ENCODE measurements around the gene BTNL3. TPM values are rescaled to one million over a fixed set of nuclear protein-coding genes. Genes with fewer than 3 reads are reported as not detected.
A peak's percentile ranks its signal among the peaks of the same experiment; 100 is the strongest.

Gene BTNL3
- total and polyA plus RNA-seq, 9 donors = 0.12 to 0.36 TPM; not detected in 7

DNA sequence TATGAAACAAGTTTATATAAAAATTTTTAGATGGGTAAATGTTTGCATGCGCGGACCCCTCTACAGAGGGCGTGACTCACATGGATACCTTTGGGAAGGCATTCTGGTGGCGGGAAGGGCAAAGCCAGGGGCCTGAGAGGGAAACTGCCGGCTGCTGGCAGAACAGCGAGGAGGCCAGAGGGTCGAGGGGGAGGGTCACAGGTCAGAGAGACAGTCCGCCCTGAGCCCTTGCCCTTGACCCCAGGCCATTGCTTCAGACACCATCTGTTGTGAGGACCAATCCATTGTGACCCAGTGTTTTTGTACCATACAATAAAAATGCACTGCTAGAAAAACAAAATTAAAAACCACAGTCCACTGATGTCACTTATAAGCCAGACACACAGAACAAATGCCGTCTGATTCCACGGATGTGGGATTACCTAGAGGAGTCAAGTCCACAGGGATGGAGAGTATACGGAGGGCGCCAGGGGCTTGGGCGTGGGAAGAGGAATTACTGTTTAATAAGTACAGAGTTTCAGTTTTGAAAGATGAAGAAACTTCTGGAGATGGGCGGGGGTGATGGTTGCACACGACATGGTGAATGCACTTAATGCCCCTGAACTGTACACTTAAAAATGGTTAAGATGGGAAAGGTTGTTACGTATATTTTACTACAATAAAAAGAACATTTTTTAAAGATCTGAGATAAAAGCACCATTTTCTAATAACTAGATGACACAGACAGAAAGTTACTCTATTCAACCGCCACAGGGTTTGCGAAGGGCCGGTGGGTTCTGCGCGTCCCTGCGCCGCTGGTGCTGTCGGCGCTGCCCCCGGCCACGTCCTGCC is 63.4 kb downstream of the BTNL3 start:
- intact Hi-C loops (cut with DNase I) = no loop called here
- WGBS, 3 donors = 32 to 40% (median 39%) methylated on average over 27 of the region's 27 CpGs
- Histone ChIP-seq H3K9me3 (no peaks in the 10 kb centered on the region), H3K36me3 (no peaks in the 10 kb centered on the region), H3K27ac (no peak overlapping the region), H3K27me3 (no peaks in the 10 kb centered on the region), H3K4me1 (ENCODE audit: insufficient read depth) (peaks cover 3% of the 10 kb centered on the region), H3K4me3 (no peak overlapping the region)
- no peak for DNase-seq
- TF ChIP-seq POLR2A (IDR thresholded peaks at IDR 0.05) = no peak
- no peak for TF ChIP-seq EP300 (IDR thresholded peaks at IDR 0.05)
- TF ChIP-seq, protein P1, sequence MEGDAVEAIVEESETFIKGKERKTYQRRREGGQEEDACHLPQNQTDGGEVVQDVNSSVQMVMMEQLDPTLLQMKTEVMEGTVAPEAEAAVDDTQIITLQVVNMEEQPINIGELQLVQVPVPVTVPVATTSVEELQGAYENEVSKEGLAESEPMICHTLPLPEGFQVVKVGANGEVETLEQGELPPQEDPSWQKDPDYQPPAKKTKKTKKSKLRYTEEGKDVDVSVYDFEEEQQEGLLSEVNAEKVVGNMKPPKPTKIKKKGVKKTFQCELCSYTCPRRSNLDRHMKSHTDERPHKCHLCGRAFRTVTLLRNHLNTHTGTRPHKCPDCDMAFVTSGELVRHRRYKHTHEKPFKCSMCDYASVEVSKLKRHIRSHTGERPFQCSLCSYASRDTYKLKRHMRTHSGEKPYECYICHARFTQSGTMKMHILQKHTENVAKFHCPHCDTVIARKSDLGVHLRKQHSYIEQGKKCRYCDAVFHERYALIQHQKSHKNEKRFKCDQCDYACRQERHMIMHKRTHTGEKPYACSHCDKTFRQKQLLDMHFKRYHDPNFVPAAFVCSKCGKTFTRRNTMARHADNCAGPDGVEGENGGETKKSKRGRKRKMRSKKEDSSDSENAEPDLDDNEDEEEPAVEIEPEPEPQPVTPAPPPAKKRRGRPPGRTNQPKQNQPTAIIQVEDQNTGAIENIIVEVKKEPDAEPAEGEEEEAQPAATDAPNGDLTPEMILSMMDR (IDR thresholded peaks at IDR 0.05) = no peak

DNA sequence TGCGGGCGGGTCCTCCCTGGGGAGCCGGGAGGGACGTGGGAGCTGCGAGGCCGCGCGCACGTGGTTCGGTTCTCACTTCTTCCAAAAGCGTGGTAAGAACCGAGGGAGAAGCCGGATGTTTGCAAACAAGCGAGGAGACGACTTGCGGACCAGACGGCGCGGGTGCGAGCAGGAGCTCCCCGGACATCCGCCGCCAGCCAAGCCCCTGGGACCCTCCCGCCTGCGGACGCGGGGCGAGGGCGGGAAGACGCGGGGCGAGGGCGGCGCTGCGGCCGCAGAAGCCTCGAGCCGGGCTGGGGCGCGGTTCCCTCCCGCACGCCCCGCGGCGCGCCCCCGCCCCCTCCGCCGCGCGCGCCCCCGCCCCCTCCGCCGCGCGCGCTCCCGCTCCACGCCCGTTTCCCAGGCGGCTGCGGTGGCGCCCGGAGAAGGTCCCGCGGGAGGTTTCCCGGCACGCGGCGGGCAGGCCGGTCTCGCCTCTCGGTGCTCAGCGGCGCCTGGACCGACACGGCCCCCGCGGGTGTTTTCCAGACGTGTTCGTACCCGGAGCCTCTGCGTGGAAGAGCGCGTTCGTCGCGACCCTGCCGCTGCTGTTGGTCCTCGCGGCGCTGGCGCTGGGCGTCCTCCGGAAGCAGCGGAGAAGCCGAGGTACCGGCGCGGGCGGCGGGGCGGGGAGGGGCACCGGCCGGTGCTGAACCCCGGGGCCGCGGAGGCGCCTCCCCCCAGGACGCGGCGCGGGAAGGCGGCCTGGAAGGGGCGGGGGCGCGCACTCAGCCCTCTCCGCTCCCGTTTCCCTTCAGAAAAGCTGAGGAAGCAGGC is 64.2 kb downstream of the BTNL3 start:
- Histone ChIP-seq H3K27me3 (no peaks in the 10 kb centered on the region), H3K4me3 (peak overlapping the region; percentile 21), H3K27ac (no peak overlapping the region), H3K9me3 (no peaks in the 10 kb centered on the region), H3K4me1 (ENCODE audit: insufficient read depth) (peaks cover 3% of the 10 kb centered on the region), H3K36me3 (no peaks in the 10 kb centered on the region)
- 0 to 2% (median 1%) methylated on average over 43 to 120 of the region's 120 CpGs for WGBS, 3 donors
- TF ChIP-seq, protein P1 (IDR thresholded peaks at IDR 0.05) = no peak
- no peak for TF ChIP-seq EP300 (IDR thresholded peaks at IDR 0.05)
- no peak for TF ChIP-seq POLR2A (IDR thresholded peaks at IDR 0.05)
- intact Hi-C loops (cut with DNase I) = no loop called here
- peak in 1 of 5 donors; percentile 28 for DNase-seq

- intact Hi-C loops (cut with DNase I) = no loop called here
- no peak for DNase-seq
- TF ChIP-seq, protein P1 (IDR thresholded peaks at IDR 0.05) = no peak
- no peak for TF ChIP-seq POLR2A (IDR thresholded peaks at IDR 0.05)
- TF ChIP-seq EP300 (IDR thresholded peaks at IDR 0.05) = no peak
- Histone ChIP-seq H3K9me3 (no peaks in the 10 kb centered on the region), H3K4me3 (peak overlapping the region; percentile 21), H3K27ac (no peak overlapping the region), H3K36me3 (no peaks in the 10 kb centered on the region), H3K4me1 (ENCODE audit: insufficient read depth) (peaks cover 3% of the 10 kb centered on the region), H3K27me3 (no peaks in the 10 kb centered on the region)
- 3 to 9% (median 5%) methylated on average over 39 to 45 of the region's 45 CpGs for WGBS, 3 donors
These were observed 65.0 kb downstream of the BTNL3 start for GRCh38 chr5:181053488-181054121.

DNA sequence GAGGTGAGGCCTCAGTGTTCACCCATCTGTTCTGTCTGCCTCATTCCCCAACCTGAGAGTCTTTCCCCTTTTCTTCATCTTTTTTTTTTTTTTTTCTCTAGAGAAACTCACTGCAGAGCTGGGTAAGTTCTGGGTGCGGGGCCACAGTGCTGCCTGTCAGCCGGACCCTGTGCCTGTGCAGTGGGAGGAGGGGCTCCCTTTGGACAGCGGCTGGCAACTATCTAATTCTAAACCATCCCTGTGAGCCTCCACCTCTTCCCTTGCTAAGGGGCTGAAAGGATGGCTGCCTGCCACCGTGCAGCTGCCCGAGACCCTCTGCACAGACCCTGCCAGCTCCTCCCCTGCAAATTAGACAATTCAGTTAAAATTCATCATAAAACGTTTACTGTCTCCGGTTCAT is 65.5 kb downstream of the BTNL3 start:
- Histone ChIP-seq H3K27me3 (no peaks in the 10 kb centered on the region), H3K27ac (no peak overlapping the region), H3K4me3 (no peak overlapping the region), H3K36me3 (no peaks in the 10 kb centered on the region), H3K9me3 (no peaks in the 10 kb centered on the region), H3K4me1 (ENCODE audit: insufficient read depth) (peaks cover 3% of the 10 kb centered on the region)
- WGBS, 3 donors = 40 to 50% (median 45%) methylated on average over 7 of the region's 7 CpGs
- TF ChIP-seq EP300 (IDR thresholded peaks at IDR 0.05) = no peak
- TF ChIP-seq POLR2A (IDR thresholded peaks at IDR 0.05) = no peak
- TF ChIP-seq, protein P1 (IDR thresholded peaks at IDR 0.05) = no peak
- DNase-seq = no peak
- intact Hi-C loops (cut with DNase I) = no loop called here
